HG03378 (cell line): ENCODE results near the gene DNAAF1.
"Not testable (repeated sequence)": the region's sequence is repeated elsewhere in the genome, so short reads cannot be mapped to it uniquely, and the experiment has no call there.

Source experiments
- ATAC-seq: cut with Tn5 transposase; IDR thresholded peaks from one replicate; pipeline ENCODE4 v1.9.1; 2021; ENCODE audit warnings: mild to moderate bottlenecking, moderate library complexity; ENCODE audit not compliant: unreplicated experiment

Gene DNAAF1

GRCh38 chr16:84144859-84145639, at the start of gene DNAAF1, which contains the start of gene HSDL1:
Gene DNAAF1, plus strand, starts transcription at chr16:84145308. Its CDS starts 133 bp downstream, at chr16:84145441.
Gene HSDL1, minus strand, starts transcription at chr16:84145177. Its CDS starts 13,856 bp downstream, at chr16:84131321.
- ATAC-seq: peak; percentile 82

- no peak for ATAC-seq
Observed at GRCh38 chr16:84095466-84095865, 49.6 kb upstream of the DNAAF1 start.

- no peak for ATAC-seq
Observed at GRCh38 chr16:84096447-84097005, 48.6 kb upstream of the DNAAF1 start.

- ATAC-seq: no peak
Observed at GRCh38 chr16:84098939-84099338, 46.2 kb upstream of the DNAAF1 start.

GRCh38 chr16:84103678-84104077, 41.4 kb upstream of the DNAAF1 start:
- no peak for ATAC-seq

GRCh38 chr16:84104231-84104630, 40.9 kb upstream of the DNAAF1 start:
- ATAC-seq: no peak

GRCh38 chr16:84105301-84105815, 39.8 kb upstream of the DNAAF1 start:
- no peak for ATAC-seq

- ATAC-seq: no peak
Observed at GRCh38 chr16:84105948-84106740, 39.0 kb upstream of the DNAAF1 start.

GRCh38 chr16:84107921-84108320, 37.2 kb upstream of the DNAAF1 start:
- ATAC-seq: no peak

GRCh38 chr16:84109598-84110335, 35.3 kb upstream of the DNAAF1 start:
- no peak for ATAC-seq

GRCh38 chr16:84110527-84110926, 34.6 kb upstream of the DNAAF1 start:
- no peak for ATAC-seq

GRCh38 chr16:84111525-84111924, 33.6 kb upstream of the DNAAF1 start:
- no peak for ATAC-seq

- not testable (repeated sequence) for ATAC-seq
Observed at GRCh38 chr16:84111949-84112348, 33.2 kb upstream of the DNAAF1 start.

GRCh38 chr16:84115919-84116719, 29.0 kb upstream of the DNAAF1 start:
- peak; percentile 33 for ATAC-seq

- peak; percentile 81 for ATAC-seq
Observed at GRCh38 chr16:84116720-84117493, 28.2 kb upstream of the DNAAF1 start, which contains the start of gene MBTPS1. Gene MBTPS1, minus strand, starts transcription at chr16:84116942. Its CDS starts 15,159 bp downstream, at chr16:84101783.

- ATAC-seq: peak; percentile 21
Observed at GRCh38 chr16:84117494-84117843, 27.6 kb upstream of the DNAAF1 start.

- ATAC-seq: not testable (repeated sequence)
Observed at GRCh38 chr16:84118315-84118714, 26.8 kb upstream of the DNAAF1 start.

- no peak for ATAC-seq
Observed at GRCh38 chr16:84119368-84119767, 25.7 kb upstream of the DNAAF1 start.

GRCh38 chr16:84120023-84120422, 25.1 kb upstream of the DNAAF1 start:
- no peak for ATAC-seq
